HAP-1 (cell line): ENCODE measurements around the gene UROC1.

Experiments
- DNase-seq, 2 experiments: peaks; one replicate each; pipeline ENCODE4 v3.0.0-alpha.2; 2016 to 2020; ENCODE audit warnings: low spot score in 2 of 2
- H3K27me3 ChIP-seq: fragments of 250-450 bp; sonication (Bioruptor Pico); 2 replicates; pipeline ENCODE4 v1.5.1; 2020; ENCODE audit warnings: low read depth, mild to moderate bottlenecking, moderate library complexity
- H3K36me3 ChIP-seq: fragments of 250-450 bp; sonication (Bioruptor Pico); replicated peaks from 2 replicates; pipeline ENCODE4 v1.5.1; 2020; ENCODE audit warnings: mild to moderate bottlenecking
- H3K4me1 ChIP-seq: fragments of 250-450 bp; sonication (Bioruptor Pico); 2 replicates; pipeline ENCODE4 v1.5.1; 2020; ENCODE audit warnings: mild to moderate bottlenecking
- H3K4me3 ChIP-seq: fragments of 250-450 bp; sonication (Bioruptor Pico); 2 replicates; pipeline ENCODE4 v1.5.1; 2020; ENCODE audit warnings: mild to moderate bottlenecking, moderate library complexity
- H3K9me3 ChIP-seq: fragments of 250-450 bp; sonication (Bioruptor Pico); 2 replicates; pipeline ENCODE4 v1.5.1; 2020; ENCODE audit warnings: mild to moderate bottlenecking, moderate library complexity
- in situ Hi-C: fragments of 300-500 bp; cut with MboI; formaldehyde crosslinking; loops from 3 replicates; pipeline ENCODE4 v1.14.3; 2020; ENCODE audit warnings: low sequenced_read_pairs, inconsistent platforms, mixed read lengths

The UROC1 gene

DNA sequence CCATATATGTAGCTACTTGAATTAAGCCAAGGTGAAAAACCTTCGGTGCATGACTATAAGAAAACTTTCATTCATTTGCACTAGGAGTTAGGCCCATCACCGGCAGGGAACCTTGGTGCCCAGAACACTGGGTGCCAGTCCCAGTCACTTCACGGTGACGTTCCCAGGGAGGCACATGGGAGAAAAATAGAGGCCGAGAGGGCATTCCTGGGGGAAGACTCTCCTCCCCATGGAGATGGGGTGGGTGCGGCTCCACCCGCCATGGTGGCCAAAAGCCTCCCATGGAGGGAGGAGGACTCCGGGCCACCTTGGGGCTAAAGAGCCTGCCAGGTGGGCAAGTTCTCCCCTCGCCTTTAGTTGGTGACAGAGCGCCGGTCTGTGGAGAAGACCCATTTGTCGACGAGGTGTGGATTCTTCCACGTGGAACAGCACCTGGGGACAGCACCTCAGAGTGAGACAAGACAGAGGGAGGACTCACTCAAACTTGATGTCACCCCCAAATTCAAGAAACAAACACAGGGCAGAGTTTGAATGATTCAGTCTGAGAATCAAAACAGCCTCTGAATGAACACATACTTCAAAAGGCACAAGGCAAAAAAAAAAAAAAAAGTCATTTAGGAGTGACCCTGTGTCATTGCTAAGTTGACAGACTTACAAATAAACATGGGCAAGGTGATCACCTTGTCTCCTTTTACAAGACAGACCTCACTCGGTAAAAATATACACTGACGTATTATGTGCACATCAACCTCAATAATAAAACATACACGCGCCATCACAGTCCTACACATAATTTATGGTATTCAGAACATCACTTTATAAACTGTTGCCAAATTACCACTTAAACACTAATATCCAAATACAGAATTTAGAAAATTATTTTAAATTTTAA, 80.5 kb downstream of the UROC1 start:
- no peaks in the 10 kb centered on the region for H3K4me1 ChIP-seq
- H3K36me3 ChIP-seq, result no peaks in the 10 kb centered on the region
- in situ Hi-C loops, result no loop called here
- H3K4me3 ChIP-seq, result no peak overlapping the region
- H3K27me3 ChIP-seq, result no peaks in the 10 kb centered on the region
- H3K9me3 ChIP-seq, result no peaks in the 10 kb centered on the region
- no peak for DNase-seq

- Histone ChIP-seq H3K4me3 (no peak overlapping the region), H3K27me3 (no peaks in the 10 kb centered on the region), H3K4me1 (no peaks in the 10 kb centered on the region), H3K36me3 (no peaks in the 10 kb centered on the region), H3K9me3 (no peaks in the 10 kb centered on the region)
- in situ Hi-C loops, result no loop called here
- no peak for DNase-seq
Observed at GRCh38 chr3:126435456-126436315, 81.9 kb downstream of the UROC1 start.

DNA sequence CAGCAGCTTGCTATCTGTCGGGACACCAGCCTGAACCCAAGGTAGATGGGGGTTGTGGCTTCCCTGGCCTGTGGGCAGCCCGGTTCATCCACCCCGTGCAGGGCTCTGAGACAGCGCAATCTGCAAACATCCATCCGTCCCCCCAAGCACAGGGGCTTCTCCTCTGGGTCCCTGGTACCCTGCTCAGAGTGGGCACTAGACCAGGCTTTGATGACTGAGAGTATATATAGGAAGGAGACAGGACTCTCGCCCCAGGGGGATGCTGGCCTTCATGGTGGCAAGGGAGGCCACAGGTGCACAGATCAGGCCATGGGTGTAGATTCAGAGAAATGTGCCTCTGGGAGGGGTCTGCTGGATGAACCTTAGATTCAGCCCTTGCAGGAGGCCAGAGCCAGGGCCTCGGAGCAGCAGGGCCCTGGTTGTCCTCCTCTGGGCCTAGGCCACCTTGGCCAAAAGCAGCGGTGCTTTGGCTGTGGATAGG, 82.6 kb downstream of the UROC1 start:
- H3K4me3 ChIP-seq, result no peak overlapping the region
- no peak for DNase-seq
- in situ Hi-C loops, result no loop called here
- no peaks in the 10 kb centered on the region for H3K4me1 ChIP-seq
- no peaks in the 10 kb centered on the region for H3K36me3 ChIP-seq
- no peaks in the 10 kb centered on the region for H3K9me3 ChIP-seq
- no peaks in the 10 kb centered on the region for H3K27me3 ChIP-seq

- DNase-seq, result no peak
- Histone ChIP-seq H3K9me3 (no peaks in the 10 kb centered on the region), H3K36me3 (no peaks in the 10 kb centered on the region), H3K4me1 (no peaks in the 10 kb centered on the region), H3K27me3 (no peaks in the 10 kb centered on the region), H3K4me3 (no peak overlapping the region)
- in situ Hi-C loops, result no loop called here
Observed at GRCh38 chr3:126434264-126434590, 83.3 kb downstream of the UROC1 start.

DNA sequence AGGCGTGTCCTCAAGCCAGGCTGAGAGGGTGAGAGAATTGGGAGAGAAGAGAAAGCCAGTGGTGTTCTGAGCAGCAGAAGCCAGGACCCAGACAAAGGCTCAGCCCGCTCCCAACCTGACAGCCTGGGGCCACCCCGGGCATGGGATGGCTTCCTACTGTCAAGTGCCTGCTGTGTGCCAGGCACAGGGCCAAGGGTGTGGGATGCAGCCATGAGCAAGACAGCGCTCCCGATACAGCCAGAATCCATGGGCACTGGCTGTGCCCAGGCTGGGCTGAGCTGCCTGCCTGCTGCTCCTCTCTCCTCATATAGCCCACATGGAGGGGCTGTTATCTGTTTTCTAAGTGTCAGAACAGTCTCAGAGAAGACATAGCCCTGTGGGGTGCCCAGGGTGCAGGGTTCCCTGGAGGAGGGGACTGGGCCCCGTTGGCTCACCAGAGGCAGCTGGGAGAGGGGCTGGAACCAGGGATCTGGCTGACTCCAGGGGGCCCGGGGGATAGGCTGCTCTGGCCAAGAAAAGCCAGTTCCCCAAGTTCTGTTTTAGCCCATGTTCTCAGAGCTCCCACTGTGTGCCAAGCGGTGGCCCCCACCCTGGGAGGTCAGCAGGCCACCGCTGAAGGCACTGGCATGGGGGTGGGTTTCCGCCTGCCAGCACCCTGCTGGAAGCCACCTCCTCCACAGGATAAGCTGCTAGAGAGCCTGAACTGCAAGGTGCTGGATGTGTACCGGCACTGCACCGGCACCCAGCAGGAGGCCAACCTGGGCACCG, 83.9 kb downstream of the UROC1 start:
- Histone ChIP-seq H3K27me3 (no peaks in the 10 kb centered on the region), H3K4me3 (no peak overlapping the region), H3K4me1 (no peaks in the 10 kb centered on the region), H3K9me3 (no peaks in the 10 kb centered on the region), H3K36me3 (no peaks in the 10 kb centered on the region)
- in situ Hi-C loops, result no loop called here
- DNase-seq, result no peak

DNA sequence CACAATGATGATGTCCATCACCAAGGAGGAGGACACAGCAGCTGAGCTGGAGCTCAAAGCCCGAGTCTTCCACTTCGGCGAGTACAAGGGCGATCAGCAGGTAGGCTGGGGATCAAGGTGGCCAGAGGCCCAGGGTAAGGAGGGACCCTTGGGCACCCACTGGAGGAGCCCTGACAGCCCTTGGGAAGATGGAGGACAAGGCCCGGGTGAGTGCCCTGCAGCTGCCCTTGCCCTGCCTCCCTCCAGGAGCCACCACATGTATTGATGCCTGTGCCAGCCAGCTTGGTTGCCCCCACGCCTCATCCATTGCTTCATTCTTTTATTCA, 84.5 kb downstream of the UROC1 start:
- Histone ChIP-seq H3K4me3 (no peak overlapping the region), H3K36me3 (no peaks in the 10 kb centered on the region), H3K4me1 (no peaks in the 10 kb centered on the region), H3K9me3 (no peaks in the 10 kb centered on the region), H3K27me3 (no peaks in the 10 kb centered on the region)
- in situ Hi-C loops, result no loop called here
- DNase-seq, result no peak

- Histone ChIP-seq H3K4me1 (no peaks in the 10 kb centered on the region), H3K9me3 (no peaks in the 10 kb centered on the region), H3K36me3 (no peaks in the 10 kb centered on the region), H3K4me3 (no peak overlapping the region), H3K27me3 (no peaks in the 10 kb centered on the region)
- DNase-seq, result no peak
- in situ Hi-C loops, result no loop called here
Observed at GRCh38 chr3:126432361-126433104, 85.0 kb downstream of the UROC1 start.
